ENCODE results near the gene ONECUT3. TPM values are rescaled to one million over a fixed set of nuclear protein-coding genes. Genes with fewer than 3 reads are reported as not detected.

ONECUT3 gene
- total RNA-seq, 1 donor from 2014 or later: not detected

GRCh38 chr19:1770866-1771576 lies 17.7 kb downstream of the ONECUT3 start:
- no peak for DNase-seq (ENCODE audit: low spot score)
- peaks cover 17% of the 10 kb centered on the region for H3K9me3 Mint-ChIP-seq
- peaks cover 5% of the 10 kb centered on the region for H3K36me3 Mint-ChIP-seq (ENCODE audit: low read depth)
- H3K4me1 Mint-ChIP-seq (ENCODE audit: low read depth): no peaks in the 10 kb centered on the region
- H3K4me3 Mint-ChIP-seq (ENCODE audit: low read depth): no peak overlapping the region
- H3K27me3 Mint-ChIP-seq (ENCODE audit: low read depth): peaks cover 35% of the 10 kb centered on the region
- intact Hi-C loops (cut with micrococcal nuclease): no loop called here
- no peak overlapping the region for H3K27ac Mint-ChIP-seq

- Mint-ChIP-seq H3K36me3 (ENCODE audit: low read depth) (peaks cover 8% of the 10 kb centered on the region), H3K4me1 (ENCODE audit: low read depth) (no peaks in the 10 kb centered on the region), H3K27ac (no peak overlapping the region), H3K9me3 (peaks cover 17% of the 10 kb centered on the region), H3K4me3 (ENCODE audit: low read depth) (no peak overlapping the region), H3K27me3 (ENCODE audit: low read depth) (peaks cover 41% of the 10 kb centered on the region)
- DNase-seq (ENCODE audit: low spot score): no peak
- intact Hi-C loops (cut with micrococcal nuclease): no loop called here
These were observed 19.9 kb downstream of the ONECUT3 start for GRCh38 chr19:1773184-1773583.

GRCh38 chr19:1774989-1775772 lies 21.9 kb downstream of the ONECUT3 start:
- Mint-ChIP-seq H3K27ac (no peak overlapping the region), H3K9me3 (peaks cover 14% of the 10 kb centered on the region), H3K36me3 (ENCODE audit: low read depth) (peaks cover 8% of the 10 kb centered on the region), H3K4me1 (ENCODE audit: low read depth) (no peaks in the 10 kb centered on the region), H3K4me3 (ENCODE audit: low read depth) (no peak overlapping the region), H3K27me3 (ENCODE audit: low read depth) (peaks cover 46% of the 10 kb centered on the region)
- no peak for DNase-seq (ENCODE audit: low spot score)
- intact Hi-C loops (cut with micrococcal nuclease): no loop called here

- peaks cover 6% of the 10 kb centered on the region for H3K9me3 Mint-ChIP-seq
- peaks cover 3% of the 10 kb centered on the region for H3K36me3 Mint-ChIP-seq (ENCODE audit: low read depth)
- H3K4me3 Mint-ChIP-seq (ENCODE audit: low read depth): no peak overlapping the region
- peaks cover 39% of the 10 kb centered on the region for H3K27me3 Mint-ChIP-seq (ENCODE audit: low read depth)
- H3K27ac Mint-ChIP-seq: no peak overlapping the region
- no peaks in the 10 kb centered on the region for H3K4me1 Mint-ChIP-seq (ENCODE audit: low read depth)
- no peak for DNase-seq (ENCODE audit: low spot score)
- intact Hi-C loops (cut with micrococcal nuclease): no loop called here
These were observed 22.8 kb downstream of the ONECUT3 start for GRCh38 chr19:1775951-1776605.

GRCh38 chr19:1776606-1777147 lies 23.4 kb downstream of the ONECUT3 start:
- no peak for DNase-seq (ENCODE audit: low spot score)
- peaks cover 2% of the 10 kb centered on the region for H3K36me3 Mint-ChIP-seq (ENCODE audit: low read depth)
- H3K4me3 Mint-ChIP-seq (ENCODE audit: low read depth): no peak overlapping the region
- H3K27me3 Mint-ChIP-seq (ENCODE audit: low read depth): peaks cover 37% of the 10 kb centered on the region
- no peak overlapping the region for H3K27ac Mint-ChIP-seq
- intact Hi-C loops (cut with micrococcal nuclease): no loop called here
- H3K4me1 Mint-ChIP-seq (ENCODE audit: low read depth): no peaks in the 10 kb centered on the region
- H3K9me3 Mint-ChIP-seq: peaks cover 2% of the 10 kb centered on the region

- peaks cover 2% of the 10 kb centered on the region for H3K36me3 Mint-ChIP-seq (ENCODE audit: low read depth)
- DNase-seq (ENCODE audit: low spot score): no peak
- H3K4me1 Mint-ChIP-seq (ENCODE audit: low read depth): no peaks in the 10 kb centered on the region
- H3K27me3 Mint-ChIP-seq (ENCODE audit: low read depth): peaks cover 37% of the 10 kb centered on the region
- intact Hi-C loops (cut with micrococcal nuclease): no loop called here
- no peak overlapping the region for H3K4me3 Mint-ChIP-seq (ENCODE audit: low read depth)
- H3K27ac Mint-ChIP-seq: no peak overlapping the region
- H3K9me3 Mint-ChIP-seq: peaks cover 5% of the 10 kb centered on the region
These were observed 23.8 kb downstream of the ONECUT3 start for GRCh38 chr19:1777149-1777548.

GRCh38 chr19:1779574-1779973 lies 26.3 kb downstream of the ONECUT3 start:
- intact Hi-C loops (cut with micrococcal nuclease): no loop called here
- H3K27ac Mint-ChIP-seq: no peak overlapping the region

GRCh38 chr19:1780272-1780958 lies 27.1 kb downstream of the ONECUT3 start:
- peaks cover 31% of the 10 kb centered on the region for H3K27me3 Mint-ChIP-seq (ENCODE audit: low read depth)
- no peak overlapping the region for H3K27ac Mint-ChIP-seq
- H3K9me3 Mint-ChIP-seq: peaks cover 5% of the 10 kb centered on the region
- H3K36me3 Mint-ChIP-seq (ENCODE audit: low read depth): peaks cover 2% of the 10 kb centered on the region
- intact Hi-C loops (cut with micrococcal nuclease): no loop called here
- DNase-seq (ENCODE audit: low spot score): no peak
- H3K4me1 Mint-ChIP-seq (ENCODE audit: low read depth): no peaks in the 10 kb centered on the region
- no peak overlapping the region for H3K4me3 Mint-ChIP-seq (ENCODE audit: low read depth)

More at GRCh38 chr19:1779574-1779973, 26.3 kb downstream of the ONECUT3 start:
- no peak for DNase-seq (ENCODE audit: low spot score)
- Mint-ChIP-seq H3K9me3 (peaks cover 5% of the 10 kb centered on the region), H3K4me3 (ENCODE audit: low read depth) (no peak overlapping the region), H3K27me3 (ENCODE audit: low read depth) (peaks cover 34% of the 10 kb centered on the region), H3K4me1 (ENCODE audit: low read depth) (no peaks in the 10 kb centered on the region), H3K36me3 (ENCODE audit: low read depth) (peaks cover 2% of the 10 kb centered on the region)

GRCh38 chr19:1782521-1782920 lies 29.2 kb downstream of the ONECUT3 start:
- H3K27me3 Mint-ChIP-seq (ENCODE audit: low read depth): peaks cover 21% of the 10 kb centered on the region
- peaks cover 5% of the 10 kb centered on the region for H3K9me3 Mint-ChIP-seq
- intact Hi-C loops (cut with micrococcal nuclease): no loop called here
- H3K4me1 Mint-ChIP-seq (ENCODE audit: low read depth): no peaks in the 10 kb centered on the region
- no peak overlapping the region for H3K4me3 Mint-ChIP-seq (ENCODE audit: low read depth)
- H3K27ac Mint-ChIP-seq: no peak overlapping the region
- DNase-seq (ENCODE audit: low spot score): no peak
- H3K36me3 Mint-ChIP-seq (ENCODE audit: low read depth): no peaks in the 10 kb centered on the region

- Mint-ChIP-seq H3K36me3 (ENCODE audit: low read depth) (no peaks in the 10 kb centered on the region), H3K27ac (no peak overlapping the region), H3K4me3 (ENCODE audit: low read depth) (no peak overlapping the region), H3K9me3 (peaks cover 5% of the 10 kb centered on the region), H3K4me1 (ENCODE audit: low read depth) (no peaks in the 10 kb centered on the region), H3K27me3 (ENCODE audit: low read depth) (peaks cover 19% of the 10 kb centered on the region)
- intact Hi-C loops (cut with micrococcal nuclease): no loop called here
- DNase-seq (ENCODE audit: low spot score): no peak
These were observed 30.0 kb downstream of the ONECUT3 start for GRCh38 chr19:1783354-1783753.

- Mint-ChIP-seq H3K4me1 (ENCODE audit: low read depth) (no peaks in the 10 kb centered on the region), H3K36me3 (ENCODE audit: low read depth) (no peaks in the 10 kb centered on the region), H3K27me3 (ENCODE audit: low read depth) (peaks cover 15% of the 10 kb centered on the region), H3K27ac (no peak overlapping the region), H3K9me3 (peaks cover 5% of the 10 kb centered on the region), H3K4me3 (ENCODE audit: low read depth) (no peak overlapping the region)
- intact Hi-C loops (cut with micrococcal nuclease): no loop called here
- DNase-seq (ENCODE audit: low spot score): no peak
These were observed 30.6 kb downstream of the ONECUT3 start for GRCh38 chr19:1783874-1784273.

- Mint-ChIP-seq H3K36me3 (ENCODE audit: low read depth) (no peaks in the 10 kb centered on the region), H3K9me3 (peaks cover 5% of the 10 kb centered on the region), H3K4me1 (ENCODE audit: low read depth) (no peaks in the 10 kb centered on the region), H3K27ac (no peak overlapping the region), H3K27me3 (ENCODE audit: low read depth) (peaks cover 7% of the 10 kb centered on the region), H3K4me3 (ENCODE audit: low read depth) (no peak overlapping the region)
- intact Hi-C loops (cut with micrococcal nuclease): no loop called here
- no peak for DNase-seq (ENCODE audit: low spot score)
These were observed 32.0 kb downstream of the ONECUT3 start for GRCh38 chr19:1785310-1785709.

All from activated T-helper 2 cell treated with anti-CD3 and anti-CD28 coated beads, Interferon-gamma antibody, Interleukin-2, Interleukin-4, amounts not matched to agents 10 μg/mL and 5 μg/mL and 100 μg/mL, durations not matched to agents 14 hours and 24 hours and 36 hours (primary cell).